Jurkat, Clone E6-1 (cell line): ENCODE measurements around the gene NEDD4L.

Source experiments
- DNase-seq: peaks from one replicate; pipeline ENCODE4 v3.0.0-alpha.2; 2011; ENCODE audit warnings: low read depth, low spot score
- H3K4me3 ChIP-seq: 2 replicates; pipeline ENCODE4 v1.5.1; 2011; ENCODE audit warnings: mild to moderate bottlenecking, low read length, control low read depth, moderate library complexity

The NEDD4L gene

GRCh38 chr18:58191626-58192025 is 147.6 kb downstream of the NEDD4L start:
- DNase-seq, result no peak
- H3K4me3 ChIP-seq, result no peak overlapping the region

GRCh38 chr18:58192519-58192918 is 148.5 kb downstream of the NEDD4L start:
- no peak for DNase-seq
- no peak overlapping the region for H3K4me3 ChIP-seq

- DNase-seq, result no peak
- no peak overlapping the region for H3K4me3 ChIP-seq
These were observed 150.0 kb downstream of the NEDD4L start for GRCh38 chr18:58194028-58194427.

GRCh38 chr18:58195278-58195765 is 151.3 kb downstream of the NEDD4L start:
- H3K4me3 ChIP-seq, result no peak overlapping the region

GRCh38 chr18:58196164-58196563 is 152.1 kb downstream of the NEDD4L start:
- H3K4me3 ChIP-seq, result no peak overlapping the region
- DNase-seq, result no peak

More at GRCh38 chr18:58195278-58195765, 151.3 kb downstream of the NEDD4L start:
- no peak for DNase-seq

- DNase-seq, result no peak
- H3K4me3 ChIP-seq, result no peak overlapping the region
These were observed 153.2 kb downstream of the NEDD4L start for GRCh38 chr18:58196881-58197872.

GRCh38 chr18:58201268-58201667 is 157.2 kb downstream of the NEDD4L start:
- no peak for DNase-seq
- H3K4me3 ChIP-seq, result no peak overlapping the region

GRCh38 chr18:58201733-58202730 is 158.0 kb downstream of the NEDD4L start:
- H3K4me3 ChIP-seq, result no peak overlapping the region
- no peak for DNase-seq

- no peak for DNase-seq
- no peak overlapping the region for H3K4me3 ChIP-seq
These were observed 160.9 kb downstream of the NEDD4L start for GRCh38 chr18:58204776-58205442.

GRCh38 chr18:58205443-58206160 is 161.6 kb downstream of the NEDD4L start:
- DNase-seq, result no peak
- H3K4me3 ChIP-seq, result no peak overlapping the region

GRCh38 chr18:58207520-58208152 is 163.6 kb downstream of the NEDD4L start:
- no peak for DNase-seq
- no peak overlapping the region for H3K4me3 ChIP-seq

GRCh38 chr18:58208207-58208932 is 164.3 kb downstream of the NEDD4L start:
- no peak for DNase-seq

GRCh38 chr18:58209326-58209725 is 165.3 kb downstream of the NEDD4L start:
- H3K4me3 ChIP-seq, result no peak overlapping the region
- no peak for DNase-seq

More at GRCh38 chr18:58208207-58208932, 164.3 kb downstream of the NEDD4L start:
- H3K4me3 ChIP-seq, result no peak overlapping the region

- no peak for DNase-seq
- no peak overlapping the region for H3K4me3 ChIP-seq
These were observed 167.5 kb downstream of the NEDD4L start for GRCh38 chr18:58211510-58211909.

- H3K4me3 ChIP-seq, result no peak overlapping the region
- no peak for DNase-seq
These were observed 168.2 kb downstream of the NEDD4L start for GRCh38 chr18:58212274-58212673.

- no peak overlapping the region for H3K4me3 ChIP-seq
- DNase-seq, result peak; percentile 31
These were observed 169.4 kb downstream of the NEDD4L start for GRCh38 chr18:58213440-58213839.

- no peak for DNase-seq
- no peak overlapping the region for H3K4me3 ChIP-seq
These were observed 171.0 kb downstream of the NEDD4L start for GRCh38 chr18:58215011-58215410.
